ENCODE measurements around the gene GET4. TPM values are rescaled to one million over a fixed set of nuclear protein-coding genes. Genes with fewer than 3 reads are reported as not detected.

GET4 gene
- total RNA-seq, 6 experiments from 2014 or later = 21.3 to 26.3 (median 25.5) TPM

DNA sequence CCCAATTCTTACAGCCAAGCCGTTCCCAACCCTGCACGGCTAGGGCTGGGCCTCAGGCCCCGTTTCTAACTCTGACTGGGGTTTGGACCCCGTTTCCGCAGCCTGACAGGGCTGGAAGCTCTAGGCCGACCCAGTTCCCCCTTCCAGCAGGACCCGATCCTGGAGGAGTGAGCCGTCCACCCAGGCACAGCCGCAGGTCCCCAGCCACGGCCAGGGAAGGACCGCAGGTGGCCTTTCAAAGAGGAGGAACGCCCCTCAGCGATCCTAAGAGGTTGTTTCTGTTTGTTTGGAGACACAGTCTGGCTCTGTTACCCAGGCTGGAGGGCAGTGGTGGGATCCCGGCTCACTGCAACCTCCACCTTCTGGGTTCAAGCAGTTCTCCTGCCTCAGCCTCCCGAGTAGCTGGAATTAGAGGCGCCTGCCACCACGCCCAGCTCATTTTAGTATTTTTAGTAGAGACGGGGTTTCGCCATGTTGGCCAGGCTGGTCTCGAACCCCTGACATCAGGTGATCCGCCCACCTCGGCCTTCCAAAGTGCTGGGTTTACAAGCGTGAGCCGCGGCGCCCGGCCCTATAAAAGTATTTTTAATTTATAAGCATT, 778 bp upstream of the GET4 start:
- Mint-ChIP-seq H3K27ac (no peak overlapping the region), H3K4me3 (no peak overlapping the region), H3K9me3 (no peaks in the 10 kb centered on the region), H3K36me3 (ENCODE audit: low read depth) (peaks cover 16% of the 10 kb centered on the region), H3K27me3 (ENCODE audit: insufficient read depth) (no peaks in the 10 kb centered on the region; the same call in 1 of the 2 replicates), H3K4me1 (ENCODE audit: low read depth) (peaks cover 21% of the 10 kb centered on the region)
- TF ChIP-seq, protein P1, sequence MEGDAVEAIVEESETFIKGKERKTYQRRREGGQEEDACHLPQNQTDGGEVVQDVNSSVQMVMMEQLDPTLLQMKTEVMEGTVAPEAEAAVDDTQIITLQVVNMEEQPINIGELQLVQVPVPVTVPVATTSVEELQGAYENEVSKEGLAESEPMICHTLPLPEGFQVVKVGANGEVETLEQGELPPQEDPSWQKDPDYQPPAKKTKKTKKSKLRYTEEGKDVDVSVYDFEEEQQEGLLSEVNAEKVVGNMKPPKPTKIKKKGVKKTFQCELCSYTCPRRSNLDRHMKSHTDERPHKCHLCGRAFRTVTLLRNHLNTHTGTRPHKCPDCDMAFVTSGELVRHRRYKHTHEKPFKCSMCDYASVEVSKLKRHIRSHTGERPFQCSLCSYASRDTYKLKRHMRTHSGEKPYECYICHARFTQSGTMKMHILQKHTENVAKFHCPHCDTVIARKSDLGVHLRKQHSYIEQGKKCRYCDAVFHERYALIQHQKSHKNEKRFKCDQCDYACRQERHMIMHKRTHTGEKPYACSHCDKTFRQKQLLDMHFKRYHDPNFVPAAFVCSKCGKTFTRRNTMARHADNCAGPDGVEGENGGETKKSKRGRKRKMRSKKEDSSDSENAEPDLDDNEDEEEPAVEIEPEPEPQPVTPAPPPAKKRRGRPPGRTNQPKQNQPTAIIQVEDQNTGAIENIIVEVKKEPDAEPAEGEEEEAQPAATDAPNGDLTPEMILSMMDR (IDR thresholded peaks at IDR 0.05) = no peak
- DNase-seq = no peak

- peaks cover 14% of the 10 kb centered on the region for H3K36me3 Mint-ChIP-seq (ENCODE audit: low read depth)
Observed at GRCh38 chr7:876972-877311, 588 bp downstream of the GET4 start.

GRCh38 chr7:877312-878232, 1.2 kb downstream of the GET4 start:
- no peak for DNase-seq
- H3K27me3 Mint-ChIP-seq (ENCODE audit: insufficient read depth) = peaks cover 2% of the 10 kb centered on the region; the same call in 1 of the 2 replicates
- TF ChIP-seq, protein P1 (IDR thresholded peaks at IDR 0.05) = no peak
- H3K4me3 Mint-ChIP-seq = peak overlapping the region; percentile 95
- peak overlapping the region; percentile 92 for H3K27ac Mint-ChIP-seq
- peaks cover 21% of the 10 kb centered on the region for H3K4me1 Mint-ChIP-seq (ENCODE audit: low read depth)
- H3K36me3 Mint-ChIP-seq (ENCODE audit: low read depth) = peaks cover 9% of the 10 kb centered on the region
- no peaks in the 10 kb centered on the region for H3K9me3 Mint-ChIP-seq

More at GRCh38 chr7:876972-877311, 588 bp downstream of the GET4 start:
- no peaks in the 10 kb centered on the region; the same call in 1 of the 2 replicates for H3K27me3 Mint-ChIP-seq (ENCODE audit: insufficient read depth)
- DNase-seq = peak; percentile 8
- TF ChIP-seq, protein P1 (IDR thresholded peaks at IDR 0.05) = no peak
- peak overlapping the region; percentile 92 for H3K27ac Mint-ChIP-seq
- H3K4me3 Mint-ChIP-seq = peak overlapping the region; percentile 95
- H3K4me1 Mint-ChIP-seq (ENCODE audit: low read depth) = peaks cover 21% of the 10 kb centered on the region
- no peaks in the 10 kb centered on the region for H3K9me3 Mint-ChIP-seq

- DNase-seq = no peak
- peak overlapping the region; percentile 24; the same call in 1 of the 2 replicates for H3K4me3 Mint-ChIP-seq
- TF ChIP-seq, protein P1 (IDR thresholded peaks at IDR 0.05) = no peak
- H3K27me3 Mint-ChIP-seq (ENCODE audit: insufficient read depth) = peaks cover 2% of the 10 kb centered on the region; the same call in 1 of the 2 replicates
- no peaks in the 10 kb centered on the region; the same call in 1 of the 2 replicates for H3K36me3 Mint-ChIP-seq (ENCODE audit: low read depth)
- no peak overlapping the region for H3K27ac Mint-ChIP-seq
- H3K9me3 Mint-ChIP-seq = no peaks in the 10 kb centered on the region
- peaks cover 11% of the 10 kb centered on the region for H3K4me1 Mint-ChIP-seq (ENCODE audit: low read depth)
Observed at GRCh38 chr7:879093-879492, 2.7 kb downstream of the GET4 start.

GRCh38 chr7:879706-880105, 3.4 kb downstream of the GET4 start:
- Mint-ChIP-seq H3K9me3 (no peaks in the 10 kb centered on the region), H3K4me3 (no peak overlapping the region), H3K27me3 (ENCODE audit: insufficient read depth) (peaks cover 2% of the 10 kb centered on the region; the same call in 1 of the 2 replicates), H3K4me1 (ENCODE audit: low read depth) (peaks cover 11% of the 10 kb centered on the region), H3K27ac (no peak overlapping the region), H3K36me3 (ENCODE audit: low read depth) (no peaks in the 10 kb centered on the region; the same call in 1 of the 2 replicates)
- TF ChIP-seq, protein P1 (IDR thresholded peaks at IDR 0.05) = no peak
- no peak for DNase-seq

All from HFFc6 (cell line).